ENCODE data around the gene PSME3. TPM values are rescaled to one million over a fixed set of nuclear protein-coding genes. Genes with fewer than 3 reads are reported as not detected.

Gene PSME3
- total RNA-seq, 2 donors from 2014 or later, result 68.2 to 80.6 TPM

GRCh38 chr17:42809250-42809649, 23.9 kb upstream of the PSME3 start:
- no peak for DNase-seq (ENCODE audit: low spot score)

GRCh38 chr17:42814633-42815399, 18.4 kb upstream of the PSME3 start:
- intact Hi-C loops (cut with DNase I), result loop anchor here in 1 of 2 donors (10.0 kb wide), 1 partner anchor 90 kb away; no protein-coding TSS in a partner anchor

More at GRCh38 chr17:42809250-42809649, 23.9 kb upstream of the PSME3 start:
- intact Hi-C loops (cut with DNase I), result no loop called here

GRCh38 chr17:42817866-42818265, 15.3 kb upstream of the PSME3 start:
- intact Hi-C loops (cut with DNase I), result loop anchor here in 1 of 2 donors (10.0 kb wide), 1 partner anchor 93 kb away; no protein-coding TSS in a partner anchor
- DNase-seq (ENCODE audit: low spot score), result no peak

More at GRCh38 chr17:42814633-42815399, 18.4 kb upstream of the PSME3 start:
- DNase-seq (ENCODE audit: low spot score), result no peak

- intact Hi-C loops (cut with DNase I), result loop anchor here in 1 of 2 donors (10.0 kb wide), 1 partner anchor 94 kb away; no protein-coding TSS in a partner anchor
- DNase-seq (ENCODE audit: low spot score), result no peak
Measured at GRCh38 chr17:42818379-42818778, 14.8 kb upstream of the PSME3 start.

DNA sequence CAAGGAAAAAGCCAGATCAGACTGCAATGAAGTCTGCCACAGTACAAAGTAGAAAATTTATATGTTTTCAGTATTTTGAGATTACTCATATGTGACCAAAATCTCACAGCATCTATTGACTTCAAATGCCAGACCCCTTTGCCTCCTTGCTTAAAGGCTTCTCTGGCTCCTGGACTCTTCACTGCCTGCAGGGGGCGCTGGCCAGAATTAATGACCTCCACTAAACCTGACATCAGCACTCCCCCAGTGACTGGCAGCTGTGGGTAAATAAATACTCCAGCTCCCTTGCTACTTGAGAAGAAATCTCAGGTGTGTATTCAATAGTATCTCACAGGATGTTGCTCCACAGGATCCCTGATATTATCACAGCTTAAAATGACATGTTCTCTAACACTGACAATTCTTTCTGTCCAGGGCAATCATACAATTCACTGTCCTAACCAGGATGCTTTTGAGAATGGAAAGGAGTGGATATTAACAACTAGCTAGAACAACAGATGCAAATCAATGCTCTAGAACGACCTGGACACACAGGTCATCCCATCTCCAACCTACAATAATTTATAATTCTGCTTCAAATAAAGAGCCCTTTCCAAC, 13.2 kb upstream of the PSME3 start:
- intact Hi-C loops (cut with DNase I), result loop anchor here (10.0 kb wide), 2 partner anchors 95 to 115 kb away; no protein-coding TSS in a partner anchor
- DNase-seq (ENCODE audit: low spot score), result no peak

- intact Hi-C loops (cut with DNase I), result loop anchor here in 1 of 2 donors (10.0 kb wide), 1 partner anchor 116 kb away; no protein-coding TSS in a partner anchor
- no peak for DNase-seq (ENCODE audit: low spot score)
Measured at GRCh38 chr17:42821176-42821575, 12.0 kb upstream of the PSME3 start.

DNA sequence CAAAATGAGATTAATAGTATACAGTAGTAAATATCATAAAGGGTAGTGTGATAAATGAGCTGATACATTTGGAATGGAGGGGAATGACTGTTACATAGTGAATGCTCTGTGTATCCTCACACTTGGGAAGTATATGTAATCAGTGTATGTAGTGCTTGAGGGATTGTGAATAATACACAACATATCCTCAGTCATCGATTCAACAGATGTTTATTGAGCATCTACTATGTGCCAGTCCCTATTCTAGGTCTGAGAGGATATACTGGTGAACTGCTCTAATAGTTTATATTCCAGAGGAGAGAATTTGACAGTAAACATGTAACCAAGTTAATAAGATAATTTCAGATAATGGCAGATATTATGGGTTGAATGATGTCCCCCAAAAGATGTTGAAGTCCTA, 5.7 kb upstream of the PSME3 start:
- intact Hi-C loops (cut with DNase I), result loop anchor here in 1 of 2 donors (10.0 kb wide), 1 partner anchor 123 kb away; no protein-coding TSS in a partner anchor
- no peak for DNase-seq (ENCODE audit: low spot score)

DNA sequence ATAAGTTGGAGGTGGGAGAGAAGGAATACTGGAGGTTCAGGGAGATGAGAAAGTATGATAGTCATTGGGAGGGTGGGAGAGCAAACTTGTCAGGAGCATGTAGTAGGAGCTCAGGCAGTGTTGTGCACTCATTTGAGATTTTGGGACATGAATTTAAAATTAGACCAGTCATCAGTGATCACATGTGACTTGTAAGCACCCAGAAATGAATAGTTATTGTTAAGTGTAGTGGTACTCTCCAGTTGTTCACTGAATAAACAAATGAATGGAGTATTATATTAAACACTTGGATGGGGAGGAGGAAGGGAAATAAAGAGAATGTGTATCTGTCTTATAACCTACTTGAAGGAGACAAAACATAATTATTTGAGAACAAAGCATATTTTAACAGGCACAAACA, 2.2 kb upstream of the PSME3 start:
- DNase-seq (ENCODE audit: low spot score), result no peak
- intact Hi-C loops (cut with DNase I), result no loop called here

- intact Hi-C loops (cut with DNase I), result no loop called here
- no peak for DNase-seq (ENCODE audit: low spot score)
Measured at GRCh38 chr17:42832213-42832933, 824 bp upstream of the PSME3 start.

DNA sequence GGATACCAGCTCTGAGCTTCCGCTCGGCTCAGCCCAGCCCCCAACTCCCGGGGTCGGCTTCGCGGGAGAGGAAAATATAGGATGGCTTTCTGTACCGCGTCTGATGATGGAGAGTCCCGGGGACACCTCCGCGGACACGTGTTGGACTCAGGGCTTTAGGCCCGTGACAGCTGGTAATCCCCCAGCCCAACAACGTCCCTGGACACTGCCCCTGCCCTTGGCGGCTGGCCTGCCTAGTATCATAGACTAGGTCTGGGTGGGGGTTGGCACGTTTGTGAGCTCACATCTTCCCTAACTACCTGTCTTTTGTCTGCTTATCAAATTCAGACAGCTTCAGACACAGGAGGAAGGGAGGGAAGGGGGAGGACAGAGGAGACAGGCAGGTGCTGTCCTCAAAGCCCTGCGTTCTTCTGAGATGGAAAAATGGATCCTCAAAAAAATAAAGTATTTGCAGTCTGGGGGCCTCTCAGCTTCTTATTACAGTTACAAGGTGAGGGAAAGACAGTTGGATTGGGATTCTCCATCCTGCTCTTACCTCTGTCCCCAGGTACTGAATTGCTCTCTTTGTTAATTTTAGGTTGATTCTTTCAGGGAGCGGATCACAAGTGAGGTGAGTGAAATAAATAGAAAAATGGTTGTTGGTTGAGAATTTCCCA, 698 bp downstream of the PSME3 start:
- DNase-seq (ENCODE audit: low spot score), result no peak
- intact Hi-C loops (cut with DNase I), result no loop called here

DNA sequence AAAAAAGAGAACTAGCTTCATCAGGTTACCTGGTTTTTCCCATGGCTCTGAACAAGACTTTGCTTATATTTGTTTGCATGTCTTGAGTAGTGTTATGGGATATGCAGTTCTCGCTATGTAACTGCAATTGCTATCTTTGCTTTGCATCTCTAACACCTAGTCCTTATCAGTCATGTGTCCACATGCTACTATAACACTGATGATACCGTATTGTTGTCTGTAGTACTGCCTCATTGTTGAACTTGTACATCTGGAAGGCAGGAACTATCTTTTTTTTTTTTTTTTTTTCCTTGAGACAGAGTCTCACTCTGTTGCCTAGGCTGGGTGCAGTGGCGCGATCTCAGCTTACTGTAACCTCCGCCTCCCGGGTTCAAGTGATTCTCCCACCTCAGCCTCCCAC, 2.5 kb downstream of the PSME3 start:
- no peak for DNase-seq (ENCODE audit: low spot score)
- intact Hi-C loops (cut with DNase I), result no loop called here

- no peak for DNase-seq (ENCODE audit: low spot score)
- intact Hi-C loops (cut with DNase I), result loop anchor here in 1 of 2 donors (5.0 kb wide), 1 partner anchor 95 kb away; no protein-coding TSS in a partner anchor
Measured at GRCh38 chr17:42841975-42842685, 8.9 kb downstream of the PSME3 start.

- no peak for DNase-seq (ENCODE audit: low spot score)
- intact Hi-C loops (cut with DNase I), result loop anchor here in 1 of 2 donors (5.0 kb wide), 1 partner anchor 94 kb away; no protein-coding TSS in a partner anchor
Measured at GRCh38 chr17:42843358-42843934, 10.2 kb downstream of the PSME3 start.

DNA sequence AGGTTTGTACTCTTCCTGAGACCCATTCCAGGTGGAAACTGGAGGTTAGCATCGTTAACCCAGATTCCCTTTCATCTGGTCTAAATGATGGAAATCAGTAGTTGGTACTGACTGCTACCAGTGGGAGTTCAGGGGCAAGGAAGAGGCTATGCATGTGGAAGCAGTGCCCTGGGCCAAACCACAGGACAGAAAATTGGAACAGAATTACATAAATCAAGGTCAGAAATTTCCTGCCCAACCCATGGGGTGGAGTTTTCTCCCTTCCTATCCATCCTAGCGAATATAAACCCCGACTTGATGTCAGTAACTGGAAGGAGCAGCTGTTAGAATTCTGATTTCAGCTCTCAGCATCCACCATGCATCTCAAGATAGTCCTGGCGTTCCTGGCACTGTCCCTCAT, 11.1 kb downstream of the PSME3 start, which contains the start of gene AOC2:
Gene AOC2, plus strand, starts transcription at position 310 of the 400 bp plus-strand sequence. Its CDS starts 47 bp downstream, at position 357.
- intact Hi-C loops (cut with DNase I), result loop anchor here (2.0 to 5.0 kb wide), 2 partner anchors 85 to 93 kb away; no protein-coding TSS in a partner anchor

GRCh38 chr17:42844761-42845555, 11.8 kb downstream of the PSME3 start:
- no peak for DNase-seq (ENCODE audit: low spot score)

More for the DNA sequence above, 11.1 kb downstream of the PSME3 start, which contains the start of gene AOC2:
- DNase-seq (ENCODE audit: low spot score), result no peak

DNA sequence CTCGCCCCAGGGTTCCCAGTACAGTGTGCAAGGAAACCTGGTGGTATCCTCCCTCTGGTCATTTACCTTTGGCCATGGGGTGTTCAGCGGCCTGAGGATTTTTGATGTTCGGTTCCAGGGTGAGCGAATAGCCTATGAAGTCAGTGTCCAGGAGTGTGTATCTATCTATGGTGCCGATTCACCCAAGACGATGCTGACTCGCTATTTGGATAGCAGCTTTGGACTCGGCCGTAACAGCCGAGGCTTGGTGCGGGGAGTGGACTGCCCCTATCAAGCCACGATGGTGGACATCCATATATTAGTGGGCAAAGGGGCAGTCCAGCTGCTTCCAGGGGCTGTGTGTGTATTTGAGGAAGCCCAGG, 12.3 kb downstream of the PSME3 start:
- intact Hi-C loops (cut with DNase I), result loop anchor here in 1 of 2 donors (2.0 kb wide), 1 partner anchor 83 kb away; no protein-coding TSS in a partner anchor
- DNase-seq (ENCODE audit: low spot score), result no peak

More at GRCh38 chr17:42844761-42845555, 11.8 kb downstream of the PSME3 start:
- intact Hi-C loops (cut with DNase I), result loop anchor here (2.0 to 5.0 kb wide), 2 partner anchors 84 to 92 kb away; no protein-coding TSS in a partner anchor

Data from posterior vena cava (tissue), 2 donors.